NT2/D1 (cell line): ENCODE measurements around the gene PSPC1.

Experiments used
- SUZ12 ChIP-seq: IDR thresholded peaks from 2 replicates; pipeline ENCODE4 v1.6.1; 2011; ENCODE audit not compliant: insufficient read length, insufficient read depth; ENCODE audit errors: extremely low read depth
- YY1 ChIP-seq: IDR thresholded peaks from 2 replicates; pipeline ENCODE4 v1.6.1; 2011; ENCODE audit not compliant: insufficient read length, insufficient read depth
- ZNF274 ChIP-seq: IDR thresholded peaks from 2 replicates; pipeline ENCODE4 v1.6.1; 2011; ENCODE audit warnings: mild to moderate bottlenecking, low read depth, low read length

- TF ChIP-seq YY1 (no peak), ZNF274 (no peak), SUZ12 (no peak)
Observed at GRCh38 chr13:19695829-19696228, 86.9 kb downstream of the PSPC1 start.
